GM23338 (cell line): ENCODE measurements around the gene DZIP1. TPM values are rescaled to one million over a fixed set of nuclear protein-coding genes. Genes with fewer than 3 reads are reported as not detected.

Experiments used
- ATAC-seq: fragments of 200-7000 bp; cut with Tn5 transposase; 3 replicates; pipeline ENCODE4 v1.9.1; 2020
- DNase-seq: peaks from one replicate; pipeline ENCODE4 v3.0.0-alpha.2; 2015; ENCODE audit warnings: low spot score
- H2AFZ ChIP-seq: fragments of 200-600 bp; sonication (generic); 2 replicates; pipeline ENCODE4 v1.8.0; 2016; ENCODE audit warnings: antibody characterized with exemption, mild to moderate bottlenecking, moderate library complexity
- H3F3A ChIP-seq: fragments of 200-600 bp; sonication (generic); replicated peaks from 2 replicates; pipeline ENCODE4 v1.8.0; 2017; ENCODE audit warnings: antibody characterized with exemption, mixed run types, low read depth
- H3K27ac ChIP-seq: fragments of 200-600 bp; sonication (generic); 2 replicates; pipeline ENCODE4 v1.6.1; 2016; ENCODE audit warnings: low read depth
- H3K27me3 ChIP-seq: fragments of 200-600 bp; sonication (generic); 2 replicates; pipeline ENCODE4 v1.8.0; 2016; ENCODE audit warnings: mild to moderate bottlenecking, mixed run types, moderate library complexity; ENCODE audit not compliant: insufficient read depth
- H3K36me3 ChIP-seq: fragments of 200-600 bp; sonication (generic); 2 replicates; pipeline ENCODE4 v1.8.0; 2016; ENCODE audit warnings: mild to moderate bottlenecking; ENCODE audit not compliant: insufficient read depth
- H3K4me1 ChIP-seq: fragments of 200-600 bp; sonication (generic); 2 replicates; pipeline ENCODE4 v1.8.0; 2016; ENCODE audit warnings: mild to moderate bottlenecking, moderate library complexity; ENCODE audit not compliant: insufficient read depth
- H3K4me2 ChIP-seq: fragments of 200-600 bp; sonication (generic); 2 replicates; pipeline ENCODE4 v1.7.1; 2017; ENCODE audit warnings: mixed run types
- H3K4me3 ChIP-seq: fragments of 200-600 bp; sonication (generic); 2 replicates; pipeline ENCODE4 v1.6.1; 2016; ENCODE audit warnings: mixed run types
- H3K79me2 ChIP-seq: fragments of 200-600 bp; sonication (generic); replicated peaks from 2 replicates; pipeline ENCODE4 v1.8.0; 2017; ENCODE audit warnings: mild to moderate bottlenecking; ENCODE audit not compliant: insufficient read depth
- H3K9me2 ChIP-seq: fragments of 200-600 bp; sonication (generic); 2 replicates; pipeline ENCODE4 v1.8.0; 2017; ENCODE audit not compliant: insufficient read depth
- H4K20me1 ChIP-seq: fragments of 200-600 bp; sonication (generic); replicated peaks from 2 replicates; pipeline ENCODE4 v1.8.0; 2017; ENCODE audit warnings: mild to moderate bottlenecking; ENCODE audit not compliant: insufficient read depth
- H3K27ac Mint-ChIP-seq: 2 replicates; pipeline ENCODE4 v1.8.0; 2020; ENCODE audit warnings: inconsistent platforms, mild to moderate bottlenecking, moderate library complexity, mixed read lengths
- H3K27me3 Mint-ChIP-seq: 3 replicates; pipeline ENCODE4 v1.8.0; 2022; ENCODE audit warnings: low read depth, mild to moderate bottlenecking, moderate library complexity, mixed read lengths, inconsistent platforms; ENCODE audit not compliant: insufficient read depth, poor library complexity
- H3K36me3 Mint-ChIP-seq: 3 replicates; pipeline ENCODE4 v1.8.0; 2021; ENCODE audit warnings: low read depth, mild to moderate bottlenecking, inconsistent platforms, moderate library complexity, mixed read lengths
- H3K4me1 Mint-ChIP-seq: 3 replicates; pipeline ENCODE4 v1.8.0; 2020; ENCODE audit warnings: mild to moderate bottlenecking, inconsistent platforms, mixed read lengths
- H3K4me3 Mint-ChIP-seq: 3 replicates; pipeline ENCODE4 v1.8.0; 2021; ENCODE audit warnings: moderate library complexity, mild to moderate bottlenecking, inconsistent platforms, mixed read lengths
- H3K9me3 Mint-ChIP-seq: 3 replicates; pipeline ENCODE4 v1.8.0; 2020; ENCODE audit warnings: moderate library complexity, mild to moderate bottlenecking, inconsistent platforms, mixed read lengths
- CREB1 ChIP-seq: fragments of 250-450 bp; sonication (Bioruptor Pico); IDR thresholded peaks from 2 replicates; pipeline ENCODE4 v1.5.0; 2020; ENCODE audit warnings: low read depth, mild to moderate bottlenecking, moderate library complexity
- CTCF ChIP-seq, 2 experiments: fragments of 200-600 bp in 1 of 2; sonication (generic) in 1 of 2; conservative IDR thresholded peaks; 2 replicates each; pipeline versions ENCODE4 v1.5.1 to v1.6.1; 2016 to 2017; ENCODE audit warnings: antibody characterized with exemption in 2 of 2, low read depth in 2 of 2, mild to moderate bottlenecking in 2 of 2, moderate library complexity in 1 of 2
- ETS1 ChIP-seq: IDR thresholded peaks from 2 replicates; pipeline ENCODE4 v1.6.1; 2016; ENCODE audit warnings: antibody characterized with exemption
- EZH2 ChIP-seq: fragments of 200-600 bp; sonication (generic); IDR thresholded peaks from one replicate; pipeline ENCODE4 v1.8.0; 2017; ENCODE audit warnings: antibody characterized with exemption, mild to moderate bottlenecking, low read depth; ENCODE audit not compliant: unreplicated experiment
- EZH2phosphoT487 ChIP-seq: fragments of 200-600 bp; sonication (generic); IDR thresholded peaks from one replicate; pipeline ENCODE4 v1.8.1; 2018; ENCODE audit warnings: antibody characterized with exemption; ENCODE audit not compliant: unreplicated experiment
- JUNB ChIP-seq: IDR thresholded peaks from one replicate; pipeline ENCODE4 v1.6.1; 2016; ENCODE audit warnings: antibody characterized with exemption; ENCODE audit not compliant: unreplicated experiment
- NANOG ChIP-seq: IDR thresholded peaks from 2 replicates; pipeline ENCODE4 v1.6.1; 2016; ENCODE audit warnings: antibody characterized with exemption, borderline replicate concordance
- POLR2AphosphoS5 ChIP-seq: IDR thresholded peaks from 2 replicates; pipeline ENCODE4 v1.6.1; 2016; ENCODE audit warnings: antibody characterized with exemption, low read depth
- REST ChIP-seq: IDR thresholded peaks from one replicate; pipeline ENCODE4 v1.6.1; 2018; ENCODE audit warnings: antibody characterized with exemption; ENCODE audit not compliant: unreplicated experiment
- STAT1 ChIP-seq: IDR thresholded peaks from one replicate; pipeline ENCODE4 v1.6.1; 2016; ENCODE audit warnings: antibody characterized with exemption; ENCODE audit not compliant: unreplicated experiment
- ZNF114 ChIP-seq: fragments of 250-450 bp; sonication (Bioruptor Pico); IDR thresholded peaks from 2 replicates; pipeline ENCODE4 v1.5.0; 2020; ENCODE audit warnings: mild to moderate bottlenecking, moderate library complexity
- ZNF331 ChIP-seq: fragments of 250-450 bp; sonication (Bioruptor Pico); IDR thresholded peaks from 2 replicates; pipeline ENCODE4 v1.5.0; 2020; ENCODE audit warnings: low read depth, mild to moderate bottlenecking, moderate library complexity
- ZNF462 ChIP-seq: fragments of 250-450 bp; sonication (Bioruptor Pico); IDR thresholded peaks from 2 replicates; pipeline ENCODE4 v1.5.0; 2020; ENCODE audit warnings: mild to moderate bottlenecking, moderate library complexity
- polyA plus RNA-seq: library from polyadenylated mRNA; unstranded; fragments of >200 nt; fragmentation: Nextera tagmentation; extraction: Ambion mirVana; gene quantifications from 2 replicates; pipeline ENCODE4 v1.2.1, GENCODE V29; 2016
- total RNA-seq: library from RNA; depleted of rRNA; stranded (reverse); fragments of >200 nt; shearing (Covaris generic); gene quantifications from 2 replicates; pipeline ENCODE4 v1.2.3, GENCODE V29; 2014

DZIP1 gene
- total and polyA plus RNA-seq, 2 experiments from 2014 or later = 10.6 to 24.2 TPM

GRCh38 chr13:95671597-95671996 lies 27.1 kb upstream of the DZIP1 start:
- Histone ChIP-seq H3K27ac (no peak overlapping the region), H3K4me2 (no peak overlapping the region), H3F3A (no peaks in the 10 kb centered on the region), H2AFZ (no peak overlapping the region), H3K36me3 (peaks cover 13% of the 10 kb centered on the region), H4K20me1 (no peaks in the 10 kb centered on the region), H3K79me2 (peaks cover 8% of the 10 kb centered on the region; the same call in 1 of the 2 replicates), H3K4me3 (no peak overlapping the region), H3K9me2 (peaks cover 6% of the 10 kb centered on the region; the same call in 1 of the 2 replicates), H3K27me3 (no peaks in the 10 kb centered on the region), H3K4me1 (peaks cover 8% of the 10 kb centered on the region)
- H3K9me3 Mint-ChIP-seq = peaks cover 56% of the 10 kb centered on the region
- peaks cover 47% of the 10 kb centered on the region for H3K36me3 Mint-ChIP-seq
- DNase-seq = no peak
- no peak overlapping the region for H3K4me3 Mint-ChIP-seq
- peaks cover 18% of the 10 kb centered on the region for H3K4me1 Mint-ChIP-seq
- H3K27me3 Mint-ChIP-seq = no peaks in the 10 kb centered on the region
- no peak overlapping the region for H3K27ac Mint-ChIP-seq
- TF ChIP-seq REST = no peak
- no peak for TF ChIP-seq ZNF462 (CRISPR knock-in tag)
- TF ChIP-seq ZNF114 (CRISPR knock-in tag) = no peak
- no peak for TF ChIP-seq CTCF (conservative IDR thresholded peaks at IDR 0.05; ENCODE audit: low read depth in 2 of 2)
- TF ChIP-seq ETS1 = no peak
- TF ChIP-seq JUNB = no peak
- TF ChIP-seq CREB1 (CRISPR knock-in tag) = no peak
- TF ChIP-seq EZH2 = no peak
- TF ChIP-seq STAT1 = no peak
- no peak for TF ChIP-seq NANOG
- no peak for TF ChIP-seq ZNF331 (CRISPR knock-in tag)
- no peak for TF ChIP-seq POLR2AphosphoS5
- TF ChIP-seq EZH2phosphoT487 = no peak
- ATAC-seq = no peak
